ENCODE measurements around the gene C6orf15.

Gene C6orf15

DNA sequence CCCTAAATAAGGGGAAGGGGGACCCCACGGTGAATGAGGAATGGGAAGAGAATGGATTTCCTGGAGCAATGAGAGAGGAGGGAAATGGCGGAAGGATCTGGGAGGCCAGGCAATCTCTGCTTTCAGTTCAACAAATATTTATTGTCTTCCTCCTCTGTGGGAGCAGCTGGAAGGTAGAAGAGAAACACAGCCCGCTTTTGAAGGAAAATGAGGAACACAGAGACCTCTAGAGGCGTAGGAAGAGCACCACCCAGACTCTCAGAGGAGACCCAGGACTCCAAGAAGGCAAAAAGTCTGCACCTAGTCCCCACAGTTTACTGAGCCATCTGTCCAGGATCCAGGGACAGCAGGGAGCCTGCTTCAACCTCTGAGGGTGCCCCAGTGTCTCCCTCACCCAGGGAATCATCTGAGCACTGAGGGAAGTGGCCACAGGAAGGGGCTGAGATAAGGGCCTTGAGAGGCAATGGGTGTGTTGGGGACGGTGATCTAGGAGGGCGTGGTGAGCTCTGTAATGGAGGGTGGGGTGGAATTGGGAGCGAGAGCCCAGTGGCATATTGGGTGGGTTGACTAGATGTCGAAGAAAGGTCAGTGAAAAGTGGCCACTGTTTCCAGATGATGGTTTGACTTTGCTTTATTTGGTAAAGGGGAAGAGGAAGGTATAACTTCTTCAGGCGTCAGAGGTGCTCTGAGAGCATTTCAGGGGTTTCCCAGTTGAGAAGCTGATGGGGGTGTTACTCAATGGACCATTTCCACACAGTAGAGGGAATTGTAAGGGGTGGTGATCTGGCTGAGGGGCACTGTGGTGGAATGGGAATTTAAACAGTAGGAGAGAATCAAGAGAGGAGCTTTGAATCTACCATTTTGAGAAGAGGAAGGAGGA is 2.8 kb upstream of the C6orf15 start:
- DNase-seq (ENCODE audit: low spot score), result no peak
- TF ChIP-seq, protein P1, sequence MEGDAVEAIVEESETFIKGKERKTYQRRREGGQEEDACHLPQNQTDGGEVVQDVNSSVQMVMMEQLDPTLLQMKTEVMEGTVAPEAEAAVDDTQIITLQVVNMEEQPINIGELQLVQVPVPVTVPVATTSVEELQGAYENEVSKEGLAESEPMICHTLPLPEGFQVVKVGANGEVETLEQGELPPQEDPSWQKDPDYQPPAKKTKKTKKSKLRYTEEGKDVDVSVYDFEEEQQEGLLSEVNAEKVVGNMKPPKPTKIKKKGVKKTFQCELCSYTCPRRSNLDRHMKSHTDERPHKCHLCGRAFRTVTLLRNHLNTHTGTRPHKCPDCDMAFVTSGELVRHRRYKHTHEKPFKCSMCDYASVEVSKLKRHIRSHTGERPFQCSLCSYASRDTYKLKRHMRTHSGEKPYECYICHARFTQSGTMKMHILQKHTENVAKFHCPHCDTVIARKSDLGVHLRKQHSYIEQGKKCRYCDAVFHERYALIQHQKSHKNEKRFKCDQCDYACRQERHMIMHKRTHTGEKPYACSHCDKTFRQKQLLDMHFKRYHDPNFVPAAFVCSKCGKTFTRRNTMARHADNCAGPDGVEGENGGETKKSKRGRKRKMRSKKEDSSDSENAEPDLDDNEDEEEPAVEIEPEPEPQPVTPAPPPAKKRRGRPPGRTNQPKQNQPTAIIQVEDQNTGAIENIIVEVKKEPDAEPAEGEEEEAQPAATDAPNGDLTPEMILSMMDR (IDR thresholded peaks at IDR 0.05; ENCODE audit: extremely low read depth, missing control alignments), result no peak

DNA sequence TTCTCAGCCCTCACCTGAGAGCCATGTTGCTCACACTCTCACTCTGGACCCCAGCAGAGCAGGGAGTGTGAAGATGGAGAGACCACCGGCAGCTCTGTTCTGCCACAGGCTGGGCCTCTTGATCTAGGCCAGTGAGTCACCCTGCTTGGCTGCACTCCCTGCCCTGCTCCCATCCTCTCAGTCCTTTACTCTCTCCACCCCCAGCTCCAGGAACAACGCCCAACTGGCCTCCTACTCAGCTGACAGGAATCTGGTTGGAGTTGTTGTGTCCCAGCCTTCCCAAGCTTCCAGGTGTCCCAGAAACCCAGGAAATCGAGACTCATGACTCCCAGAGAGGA is 2.1 kb upstream of the C6orf15 start, which contains the start of gene PSORS1C1:
TSS of gene PSORS1C1 (plus strand) at position 260 of the 338 bp plus-strand sequence. CDS start 14,833 bp downstream, outside the sequence.
- DNase-seq (ENCODE audit: low spot score), result no peak

DNA sequence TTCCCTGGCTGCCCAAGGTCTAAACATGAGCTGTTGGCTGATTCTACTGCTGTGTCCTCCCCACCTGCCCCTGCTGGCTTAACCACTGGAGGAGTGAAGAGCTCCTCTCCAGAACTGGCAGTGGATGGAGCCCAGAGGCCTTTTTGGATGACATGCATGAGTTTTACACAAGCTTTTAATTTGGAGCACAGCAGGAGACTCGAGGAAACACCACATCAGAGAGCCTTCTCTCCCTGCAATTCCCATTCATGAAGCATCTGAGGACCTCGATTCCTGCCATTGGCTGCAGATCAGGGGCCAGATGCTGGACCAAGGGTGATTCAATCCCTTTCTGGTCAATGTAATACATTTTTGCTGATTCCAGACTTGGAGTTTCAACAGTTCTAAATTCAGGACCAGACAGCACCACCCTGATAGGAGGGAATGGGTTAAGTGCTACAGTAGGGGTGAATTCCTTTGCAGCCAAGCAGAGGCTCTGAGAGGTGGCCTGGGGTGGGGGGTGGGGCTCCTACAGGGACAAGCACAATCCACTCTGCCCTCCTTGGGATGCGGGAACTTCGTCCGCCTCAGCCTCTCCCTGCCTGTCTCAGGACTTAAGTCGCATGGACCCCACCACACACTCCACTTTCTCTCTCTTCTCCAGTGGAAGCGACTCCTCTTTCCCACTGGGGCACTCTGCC is 1.6 kb upstream of the C6orf15 start:
- no peak for DNase-seq (ENCODE audit: low spot score)
- TF ChIP-seq, protein P1 (IDR thresholded peaks at IDR 0.05; ENCODE audit: extremely low read depth, missing control alignments), result no peak

More for the DNA sequence above, 2.1 kb upstream of the C6orf15 start, which contains the start of gene PSORS1C1:
- TF ChIP-seq, protein P1 (IDR thresholded peaks at IDR 0.05; ENCODE audit: extremely low read depth, missing control alignments), result no peak

DNA sequence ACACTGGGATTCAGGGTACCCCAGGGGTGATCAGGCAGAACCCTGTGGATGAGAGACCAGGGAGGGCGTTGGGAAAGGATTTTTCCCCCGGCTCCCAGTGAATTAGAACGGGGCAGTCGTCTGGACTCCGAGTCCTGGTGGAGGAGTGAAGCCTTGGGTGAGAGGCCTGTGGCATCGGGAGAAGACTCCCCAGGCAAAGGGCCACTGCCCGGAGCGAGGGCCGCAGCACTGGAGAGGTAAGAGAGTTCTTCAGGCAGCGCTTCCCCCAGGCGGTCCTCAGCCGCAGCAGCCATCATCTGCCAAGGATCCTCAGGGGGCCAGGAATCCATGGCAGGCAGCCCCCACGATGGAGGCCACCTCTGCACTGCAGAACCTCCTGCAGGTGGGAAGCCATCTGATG is 663 bp downstream of the C6orf15 start:
- no peak for DNase-seq (ENCODE audit: low spot score)
- TF ChIP-seq, protein P1 (IDR thresholded peaks at IDR 0.05; ENCODE audit: extremely low read depth, missing control alignments), result no peak

DNA sequence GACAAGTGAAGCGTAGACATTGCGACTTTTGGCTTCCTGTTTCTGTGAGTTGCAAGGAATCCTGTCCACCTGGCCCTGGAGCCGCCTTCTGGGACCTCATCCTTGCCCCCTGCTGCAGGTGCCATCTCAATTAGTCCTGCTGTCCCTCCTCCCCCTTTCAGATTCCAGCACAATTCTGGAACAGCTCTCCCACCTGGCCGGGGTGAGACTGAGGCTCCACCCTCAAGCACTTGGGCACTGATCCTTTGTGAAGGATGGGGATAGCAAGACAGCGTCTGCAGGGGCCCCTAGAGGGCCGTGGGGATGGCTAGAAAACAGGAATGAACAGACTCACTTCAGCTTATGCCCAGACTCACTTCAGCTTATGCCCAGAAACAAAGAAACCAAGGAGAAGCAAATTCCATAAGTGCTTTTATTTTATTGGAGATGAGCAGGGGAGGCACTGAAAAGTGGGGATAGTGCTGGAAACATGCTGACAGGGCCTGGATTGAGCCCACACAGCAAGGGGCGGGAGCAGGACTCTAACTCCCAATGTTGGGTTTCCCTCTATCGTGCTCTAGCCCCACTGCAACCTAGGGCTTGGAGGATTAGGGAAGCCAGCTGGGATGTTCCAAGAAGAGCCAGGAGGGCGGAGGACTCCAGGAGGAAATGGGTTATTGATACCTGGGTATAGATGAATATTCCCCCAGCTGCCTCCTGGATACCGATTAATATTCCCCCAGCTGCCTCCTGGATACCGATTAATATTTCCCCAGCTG is 1.4 kb downstream of the C6orf15 start:
- TF ChIP-seq, protein P1 (IDR thresholded peaks at IDR 0.05; ENCODE audit: extremely low read depth, missing control alignments), result no peak
- no peak for DNase-seq (ENCODE audit: low spot score)

- TF ChIP-seq, protein P1 (IDR thresholded peaks at IDR 0.05; ENCODE audit: extremely low read depth, missing control alignments), result no peak
- DNase-seq (ENCODE audit: low spot score), result no peak
These were observed 5.3 kb downstream of the C6orf15 start for GRCh38 chr6:31107052-31107451.

All from GM20000 (cell line).